Measurements from ENCODE around the gene TMEM204.

The TMEM204 gene

DNA sequence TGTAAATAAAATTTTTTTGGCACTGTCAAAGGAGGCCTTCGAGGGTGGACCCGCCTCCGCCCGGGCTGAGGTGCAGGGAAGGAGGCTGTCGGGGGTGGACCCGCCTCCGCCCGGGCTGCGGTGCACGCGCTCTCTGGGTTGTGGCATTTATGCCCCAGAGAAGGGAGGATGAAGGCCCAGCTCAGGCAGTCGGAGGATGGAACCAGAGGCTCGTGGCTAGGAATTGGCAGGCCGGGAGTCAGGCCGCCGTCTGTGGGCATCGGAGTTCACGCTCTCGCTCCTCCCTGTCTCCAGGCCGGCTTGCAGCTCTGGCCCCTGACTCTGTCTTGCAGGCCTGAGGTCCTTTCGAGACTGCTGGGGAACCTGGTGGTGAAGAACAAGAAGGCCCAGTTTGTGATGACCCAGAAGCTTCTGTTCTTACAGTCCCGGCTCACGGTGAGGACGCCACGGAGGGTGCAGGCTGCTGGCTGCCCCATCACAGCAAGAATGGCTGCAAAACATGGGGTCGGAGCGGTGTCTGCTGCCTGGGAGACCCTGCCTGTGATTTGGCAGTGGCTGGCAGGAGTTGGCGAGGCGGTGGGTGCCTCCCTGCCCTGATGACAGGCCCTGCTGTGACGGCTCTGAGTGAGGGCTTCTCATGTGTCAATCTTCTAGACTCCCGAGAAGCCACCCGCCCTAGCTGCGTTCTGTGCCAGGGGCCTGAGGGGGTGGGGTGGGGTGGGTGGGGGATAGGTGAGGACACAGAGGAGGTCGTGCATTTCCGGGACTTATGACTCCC lies 34.4 kb upstream of the TMEM204 start:
- in situ Hi-C loops (cut with MboI; ENCODE audit: low sequenced_read_pairs), result no loop called here

- in situ Hi-C loops (cut with MboI; ENCODE audit: low sequenced_read_pairs), result no loop called here
Measured at GRCh38 chr16:1499756-1500464, 33.6 kb upstream of the TMEM204 start.

- in situ Hi-C loops (cut with MboI; ENCODE audit: low sequenced_read_pairs), result no loop called here
Measured at GRCh38 chr16:1500465-1501150, 32.9 kb upstream of the TMEM204 start.

GRCh38 chr16:1501630-1502029 lies 31.8 kb upstream of the TMEM204 start:
- in situ Hi-C loops (cut with MboI; ENCODE audit: low sequenced_read_pairs), result no loop called here

DNA sequence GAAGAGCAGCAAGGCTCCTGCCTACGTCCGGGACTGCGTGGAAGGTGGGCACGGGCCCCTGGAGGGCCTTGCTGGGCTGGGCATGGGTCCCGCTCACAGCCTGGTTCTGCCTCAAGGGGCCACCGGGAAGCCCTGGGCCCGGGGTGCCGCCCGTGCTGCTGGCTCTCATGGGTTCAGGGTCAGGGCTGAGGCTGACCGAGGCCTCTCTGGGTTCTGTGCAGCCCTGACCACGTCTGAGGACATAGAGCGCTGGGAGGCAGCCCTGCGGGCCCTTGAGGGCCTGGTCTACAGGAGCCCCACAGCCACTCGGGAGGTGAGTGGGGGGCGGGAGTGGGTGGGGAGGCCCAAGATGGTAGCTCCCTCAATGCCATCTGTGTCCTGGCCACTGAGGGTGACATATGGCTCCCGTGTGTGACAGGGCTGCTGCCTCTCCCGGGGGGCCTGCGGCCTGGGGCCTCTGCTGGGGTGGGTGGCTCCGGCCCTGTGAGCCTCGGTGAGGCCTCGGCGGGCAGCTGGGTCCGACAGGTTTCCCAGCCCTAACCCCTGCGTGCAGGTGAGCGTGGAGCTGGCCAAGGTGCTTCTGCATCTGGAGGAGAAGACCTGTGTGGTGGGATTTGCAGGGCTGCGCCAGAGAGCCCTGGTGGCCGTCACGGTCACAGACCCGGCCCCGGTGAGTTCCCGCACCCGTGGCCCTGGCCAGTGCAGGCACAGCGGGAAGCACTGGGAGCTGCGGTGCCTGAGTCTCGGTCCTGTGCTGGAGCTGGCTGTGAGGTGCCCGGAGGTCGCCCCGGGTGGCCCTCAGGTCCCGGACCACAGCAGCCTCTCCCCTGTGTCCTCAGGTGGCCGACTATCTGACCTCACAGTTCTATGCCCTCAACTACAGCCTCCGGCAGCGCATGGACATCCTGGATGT lies 31.1 kb upstream of the TMEM204 start:
- in situ Hi-C loops (cut with MboI; ENCODE audit: low sequenced_read_pairs), result no loop called here

GRCh38 chr16:1503110-1503955 lies 30.1 kb upstream of the TMEM204 start:
- in situ Hi-C loops (cut with MboI; ENCODE audit: low sequenced_read_pairs), result no loop called here

DNA sequence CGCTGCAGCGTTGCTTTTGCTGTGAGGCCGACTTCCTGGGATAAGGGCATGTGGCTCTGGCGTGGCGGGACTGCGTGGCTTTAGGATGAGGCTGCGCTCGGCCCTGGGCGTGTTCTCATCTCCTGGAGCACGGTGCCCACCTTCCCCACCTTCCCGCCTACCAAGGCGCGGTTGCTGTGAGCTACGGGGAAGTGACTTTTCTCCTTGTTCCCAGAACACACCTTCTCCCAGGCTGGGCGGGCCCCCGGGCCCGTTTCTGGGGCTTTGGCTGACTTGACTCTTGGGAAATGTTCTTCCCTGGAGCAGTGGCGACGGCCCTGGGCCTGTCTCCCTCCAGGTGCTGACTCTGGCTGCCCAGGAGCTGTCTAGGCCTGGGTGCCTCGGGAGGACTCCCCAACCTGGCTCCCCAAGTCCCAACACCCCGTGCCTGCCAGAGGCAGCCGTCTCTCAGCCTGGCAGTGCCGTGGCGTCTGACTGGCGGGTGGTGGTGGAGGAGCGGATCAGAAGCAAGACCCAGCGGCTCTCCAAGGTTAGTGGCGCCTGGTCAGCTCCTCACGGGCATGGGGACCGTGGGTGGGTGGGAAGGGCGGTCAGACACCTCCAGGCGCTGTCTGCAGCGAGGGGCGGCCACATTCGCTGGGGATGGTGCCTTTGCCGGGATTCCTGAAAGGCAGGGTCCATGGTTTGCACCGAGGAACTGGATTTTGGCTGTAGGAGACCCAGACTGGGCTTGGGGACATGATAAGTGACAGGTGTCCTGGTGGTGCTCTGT lies 28.2 kb upstream of the TMEM204 start:
- in situ Hi-C loops (cut with MboI; ENCODE audit: low sequenced_read_pairs), result no loop called here

DNA sequence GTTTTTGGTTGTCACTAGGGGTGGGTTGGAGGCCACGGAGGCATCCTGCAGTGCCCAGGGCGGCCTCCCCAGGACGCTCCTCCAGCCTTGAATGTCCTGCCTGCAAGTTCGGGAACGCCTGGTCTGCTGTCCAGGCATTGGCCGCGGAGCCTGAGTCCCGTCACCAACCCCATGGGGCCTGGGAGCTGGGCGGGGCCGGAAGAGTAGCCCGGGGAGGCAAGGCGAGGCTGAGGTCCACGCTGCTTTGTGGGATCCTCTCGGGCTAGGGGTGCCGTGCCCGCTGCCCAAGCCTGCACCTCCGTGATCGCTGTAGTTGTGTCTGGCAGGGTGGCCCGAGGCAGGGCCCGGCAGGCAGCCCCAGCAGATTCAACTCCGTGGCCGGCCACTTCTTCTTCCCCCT lies 27.6 kb upstream of the TMEM204 start:
- in situ Hi-C loops (cut with MboI; ENCODE audit: low sequenced_read_pairs), result no loop called here

GRCh38 chr16:1506494-1507213 lies 26.8 kb upstream of the TMEM204 start:
- in situ Hi-C loops (cut with MboI; ENCODE audit: low sequenced_read_pairs), result no loop called here

- in situ Hi-C loops (cut with MboI; ENCODE audit: low sequenced_read_pairs), result no loop called here
Measured at GRCh38 chr16:1508494-1509187, 24.8 kb upstream of the TMEM204 start.

DNA sequence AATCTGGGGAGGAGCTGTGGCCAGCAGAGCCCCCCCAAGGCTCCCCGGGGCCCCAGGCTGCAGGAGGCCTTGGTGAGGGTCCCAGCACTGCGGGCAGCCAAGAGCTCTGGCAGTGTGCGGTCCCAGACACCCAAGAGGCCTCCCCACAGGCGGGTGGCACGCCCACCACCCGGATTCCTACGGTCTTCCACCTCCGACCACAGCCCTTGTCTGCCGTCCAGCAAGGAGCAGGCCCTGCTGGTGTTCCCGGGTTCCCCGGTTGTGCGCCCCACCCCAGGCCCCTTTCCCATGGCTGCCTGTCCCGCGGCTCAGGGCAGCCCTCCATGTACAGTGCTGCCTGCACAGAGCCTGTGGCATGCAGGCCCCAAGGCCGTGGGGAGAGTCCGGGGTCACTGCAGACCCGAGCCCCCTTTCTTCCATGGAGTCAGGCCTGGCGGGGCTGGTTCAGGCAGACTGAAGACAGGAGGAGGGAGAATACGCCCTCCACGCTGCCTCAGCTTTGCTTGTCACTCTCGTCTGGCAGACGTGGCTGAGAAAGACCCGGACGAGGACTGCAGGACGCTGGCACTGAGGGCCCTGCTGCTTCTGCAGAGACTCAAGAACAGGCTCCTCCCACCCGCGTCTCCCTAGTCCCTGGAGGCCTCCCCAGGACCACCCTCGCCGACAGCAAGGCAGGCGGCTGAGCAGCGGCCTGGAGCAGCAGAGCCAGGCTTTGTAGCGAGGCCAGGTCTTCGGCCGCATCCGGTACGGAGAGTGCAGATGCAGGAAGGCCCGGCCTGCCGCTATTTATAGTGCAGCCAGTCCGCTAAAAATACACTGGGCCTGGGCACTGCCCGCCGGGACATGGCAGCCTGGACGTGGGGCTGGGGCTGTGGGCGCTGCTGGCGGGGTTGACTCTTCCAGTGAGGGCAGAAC lies 23.9 kb upstream of the TMEM204 start:
- in situ Hi-C loops (cut with MboI; ENCODE audit: low sequenced_read_pairs), result no loop called here

DNA sequence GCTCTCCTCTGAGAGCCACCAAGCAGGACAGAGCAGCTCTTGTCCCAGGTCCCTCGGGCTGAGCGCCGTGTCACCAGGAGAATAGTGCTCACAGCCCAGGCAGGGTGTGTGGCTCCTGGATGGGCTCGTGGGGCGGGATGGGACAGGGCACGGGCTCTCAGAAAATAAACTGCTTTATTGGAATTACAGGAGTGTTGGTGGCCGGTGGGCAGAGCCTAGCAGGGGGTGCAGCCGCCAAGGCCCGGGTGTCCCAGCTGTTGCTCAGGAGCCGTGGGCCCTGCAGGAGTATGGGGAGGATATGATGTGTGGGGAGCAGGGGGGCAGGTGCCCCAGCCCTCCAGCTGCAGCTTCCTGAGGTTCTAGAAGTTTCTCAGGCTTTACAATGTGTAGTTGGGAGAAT lies 23.2 kb upstream of the TMEM204 start:
- in situ Hi-C loops (cut with MboI; ENCODE audit: low sequenced_read_pairs), result no loop called here

DNA sequence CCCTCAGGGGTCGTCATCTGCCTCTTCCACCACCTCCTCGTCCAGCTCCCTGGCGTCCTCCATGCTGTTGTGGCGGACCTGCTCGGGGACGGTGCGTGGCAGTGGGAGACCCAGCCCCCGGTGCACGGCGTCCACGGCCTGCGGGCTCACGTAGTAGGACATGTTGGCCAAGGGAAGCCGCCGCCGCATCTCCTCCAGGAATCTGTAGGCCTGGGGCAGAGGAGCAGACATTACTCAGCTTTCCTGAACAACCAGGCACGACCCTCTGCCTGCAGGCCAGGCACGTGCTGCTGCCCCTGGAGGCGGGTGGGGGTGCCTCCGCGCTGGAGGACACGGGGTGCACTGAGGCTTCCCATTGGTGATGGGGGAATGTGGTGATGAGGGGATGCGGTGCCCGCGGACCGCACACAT lies 22.5 kb upstream of the TMEM204 start:
- in situ Hi-C loops (cut with MboI; ENCODE audit: low sequenced_read_pairs), result no loop called here

GRCh38 chr16:1511662-1512569 lies 21.6 kb upstream of the TMEM204 start:
- in situ Hi-C loops (cut with MboI; ENCODE audit: low sequenced_read_pairs), result no loop called here

DNA sequence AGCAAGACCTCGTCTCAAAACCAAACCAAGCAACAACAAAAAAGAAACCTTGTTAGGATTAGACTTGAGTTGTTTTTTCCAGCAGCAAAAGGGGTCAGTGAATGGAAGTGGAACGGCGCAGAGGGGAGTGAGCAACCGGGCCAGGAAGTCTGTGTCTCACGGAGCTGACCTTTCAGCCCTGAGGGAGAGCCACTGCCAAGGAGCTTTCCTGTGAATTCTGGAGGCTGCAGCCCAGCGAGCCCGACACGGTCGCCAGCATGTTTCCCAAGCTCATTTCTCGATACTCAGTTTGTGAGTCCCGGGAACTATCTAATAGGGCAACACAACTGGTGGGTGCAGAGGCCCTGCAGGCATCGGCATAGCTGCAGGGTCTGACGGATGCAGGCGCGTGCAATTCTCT lies 20.7 kb upstream of the TMEM204 start:
- in situ Hi-C loops (cut with MboI; ENCODE audit: low sequenced_read_pairs), result no loop called here

GRCh38 chr16:1514507-1514906 lies 19.0 kb upstream of the TMEM204 start:
- in situ Hi-C loops (cut with MboI; ENCODE audit: low sequenced_read_pairs), result no loop called here
